RPMI7951 (cell line): ENCODE measurements around the gene KLRF2. TPM values are rescaled to one million over a fixed set of nuclear protein-coding genes. Genes with fewer than 3 reads are reported as not detected.

Experiments
- DNase-seq: peaks from one replicate; pipeline ENCODE4 v3.0.0-alpha.2; 2012; ENCODE audit warnings: low read depth
- total RNA-seq: library from RNA; depleted of rRNA; stranded (reverse); fragments of >200 nt; shearing (Covaris generic); gene quantifications from 2 replicates; pipeline ENCODE4 v1.2.3, GENCODE V29; 2014; rRNA removed

Gene KLRF2
- total RNA-seq, 1 experiment from 2014 or later = not detected

DNA sequence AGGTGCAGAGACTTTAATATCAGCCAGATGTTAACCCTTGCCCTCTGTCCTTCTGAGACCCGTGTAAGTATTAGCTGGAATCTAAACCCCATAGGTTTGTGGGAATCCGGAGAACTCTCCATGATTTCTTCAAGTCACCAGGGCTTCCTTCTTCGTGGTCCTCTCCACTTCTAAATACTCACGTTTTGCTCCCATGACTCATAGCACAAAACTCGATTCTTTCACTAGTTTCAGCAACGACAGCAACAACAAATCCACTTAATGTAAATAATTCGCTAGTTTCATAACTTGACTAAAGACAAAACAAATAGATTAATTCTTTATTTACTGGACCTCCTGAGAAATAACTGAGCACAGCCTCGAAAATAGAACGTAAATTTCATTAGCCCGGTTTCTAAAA lies 55.3 kb downstream of the KLRF2 start:
- no peak for DNase-seq

DNA sequence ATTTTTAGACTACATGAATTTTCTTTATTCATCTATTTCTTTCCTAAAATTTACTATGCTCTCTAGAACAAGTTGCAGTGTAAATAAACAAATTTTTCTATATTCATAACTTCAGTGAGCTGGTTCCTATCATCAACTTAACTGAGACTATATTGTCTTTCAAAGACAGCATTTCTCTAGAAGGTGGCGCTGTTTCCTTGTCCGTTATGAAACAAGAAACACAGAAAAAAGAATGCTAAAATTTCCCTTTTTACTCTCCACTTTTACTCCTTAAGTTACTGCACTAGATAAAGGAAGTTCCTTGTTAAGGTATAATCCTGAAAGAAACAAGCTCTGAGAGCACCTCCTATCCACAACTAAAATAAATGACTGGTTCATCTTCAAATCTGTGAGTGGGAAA lies 59.1 kb downstream of the KLRF2 start:
- DNase-seq = no peak

DNA sequence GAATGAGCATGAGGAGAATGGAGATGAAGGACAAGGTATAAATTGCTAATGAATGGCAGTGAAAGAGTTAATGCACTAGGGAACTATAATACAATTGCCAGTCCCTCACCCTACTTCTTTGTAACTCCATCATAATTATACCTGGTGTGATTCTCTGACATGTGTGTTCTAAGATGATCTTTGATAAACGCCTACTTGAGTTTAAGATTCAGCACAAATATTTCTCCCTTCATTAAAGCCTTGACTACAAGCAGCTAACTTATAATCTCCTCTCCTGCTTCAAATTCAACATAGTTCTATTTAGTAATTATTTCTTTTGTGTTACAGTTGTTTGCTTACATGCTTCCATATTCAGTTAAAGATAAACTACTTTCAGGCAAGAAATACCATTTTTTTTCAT lies 60.5 kb downstream of the KLRF2 start:
- no peak for DNase-seq

DNA sequence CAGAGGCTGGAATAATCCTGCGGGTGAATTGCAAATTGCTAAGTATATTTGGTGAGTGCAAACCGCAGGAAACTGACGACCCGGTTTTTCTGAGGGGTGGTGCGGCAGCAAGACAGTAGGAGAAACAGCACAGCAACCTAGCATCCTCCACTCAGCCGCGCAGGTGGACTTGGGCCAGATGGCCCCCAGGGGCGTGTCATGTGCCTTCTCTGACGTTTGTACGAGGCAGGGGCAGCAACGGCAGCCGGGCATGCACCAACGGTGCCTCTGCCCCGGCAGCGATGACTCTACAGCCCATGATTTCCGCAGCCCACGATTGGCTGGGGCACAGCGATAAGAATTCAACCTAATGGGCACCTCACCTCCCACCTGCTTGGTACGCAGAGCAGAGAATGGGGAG lies 62.0 kb downstream of the KLRF2 start:
- DNase-seq = no peak

DNA sequence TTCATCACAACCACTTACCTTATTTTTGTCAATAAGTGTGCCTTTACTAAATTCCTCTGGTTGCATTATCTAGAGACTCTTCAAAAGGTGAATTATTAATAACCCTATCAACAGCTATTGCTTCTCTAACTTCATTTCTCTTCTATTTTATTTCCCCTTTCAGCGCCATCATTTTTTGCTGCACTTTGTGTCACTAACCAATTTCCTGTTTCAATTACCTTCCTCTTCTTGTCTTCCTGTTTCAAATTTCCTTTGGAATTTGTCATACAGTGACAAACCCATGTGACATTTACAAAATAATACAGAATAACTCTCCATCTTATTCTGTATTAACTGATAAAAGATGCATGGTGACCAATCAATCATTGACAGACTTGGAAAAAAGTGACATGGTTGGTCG lies 63.1 kb downstream of the KLRF2 start:
- DNase-seq = no peak

Other genes starting within 250 kb of the KLRF2 start
- gene CLEC2D, start 211.8 kb upstream of the KLRF2 start, total RNA-seq = 2.8 and 3.4 TPM in 2 replicates
- gene CLECL1, start 148.4 kb upstream of the KLRF2 start, total RNA-seq = not detected in 2 replicates
- not detected in 2 replicates for gene CD69, start 120.6 kb upstream of the KLRF2 start, total RNA-seq
- not detected in 2 replicates for gene KLRF1, start 54.0 kb upstream of the KLRF2 start, total RNA-seq
- 53.2 and 59.1 TPM in 2 replicates for gene CLEC2B, start 12.1 kb upstream of the KLRF2 start, total RNA-seq
- not detected in 2 replicates for gene CLEC2A, start 50.9 kb downstream of the KLRF2 start, total RNA-seq
- gene CLEC12A, start 89.9 kb downstream of the KLRF2 start, total RNA-seq = not detected in 2 replicates
- not detected in 2 replicates for gene CLEC1B, start 117.6 kb downstream of the KLRF2 start, total RNA-seq
- not detected in 2 replicates for gene CLEC12B, start 129.1 kb downstream of the KLRF2 start, total RNA-seq
- not detected in 2 replicates for gene CLEC9A, start 149.2 kb downstream of the KLRF2 start, total RNA-seq
- gene CLEC1A, start 217.5 kb downstream of the KLRF2 start, total RNA-seq = 0.12 TPM in 1 of 2 replicates, not detected in the other
- gene CLEC7A, start 248.7 kb downstream of the KLRF2 start, total RNA-seq = not detected in 2 replicates